CD4-positive, CD25-positive, alpha-beta regulatory T cell (primary cell): ENCODE data around the gene PTAFR. TPM values are rescaled to one million over a fixed set of nuclear protein-coding genes. Genes with fewer than 3 reads are reported as not detected.

Source experiments
- ATAC-seq, 2 donors: fragments of 150-1000 bp; cut with Tn5 transposase; one replicate each; pipeline ENCODE4 v1.10.0; 2021; ENCODE audit warnings: low read depth in 2 of 2, moderate number of reproducible peaks in 2 of 2, moderate library complexity in 1 of 2
- DNase-seq, 3 donors: peaks; one replicate each; pipeline versions ENCODE4 v3.0.0 to v3.0.0-alpha.2; 2012 to 2022; ENCODE audit warnings: mixed read lengths in 1 of 3
- H3K27ac ChIP-seq: one replicate; pipeline ENCODE4 v1.7.0; 2013; ENCODE audit warnings: mild to moderate bottlenecking, low read length; ENCODE audit not compliant: insufficient read depth, poor library complexity, severe bottlenecking
- H3K27me3 ChIP-seq: one replicate; pipeline ENCODE4 v1.7.0; 2013; ENCODE audit warnings: low read length; ENCODE audit not compliant: control insufficient read depth, insufficient read depth
- H3K36me3 ChIP-seq: one replicate; pipeline ENCODE4 v1.7.0; 2013; ENCODE audit warnings: mild to moderate bottlenecking, low read length, moderate library complexity; ENCODE audit not compliant: control insufficient read depth, insufficient read depth
- H3K4me1 ChIP-seq: 2 replicates; pipeline ENCODE4 v1.7.0; 2013; ENCODE audit warnings: mild to moderate bottlenecking, low read length; ENCODE audit not compliant: insufficient read depth, control insufficient read depth, poor library complexity, severe bottlenecking
- H3K4me3 ChIP-seq: one replicate; pipeline ENCODE4 v1.7.0; 2013; ENCODE audit warnings: low read depth, mild to moderate bottlenecking, low read length, moderate library complexity
- H3K9me3 ChIP-seq, 2 experiments: 1 replicate in 1 of 2; 2 replicates in 1 of 2; pipeline ENCODE4 v1.7.0; 2013; ENCODE audit warnings: low read length in 2 of 2, mild to moderate bottlenecking in 1 of 2, moderate library complexity in 1 of 2; ENCODE audit not compliant: control insufficient read depth in 2 of 2
- H3K27ac Mint-ChIP-seq, 3 donors: one replicate each; pipeline ENCODE4 v1.8.0; 2020 to 2022; ENCODE audit warnings: mild to moderate bottlenecking in 3 of 3, mixed read lengths in 3 of 3, moderate library complexity in 2 of 3
- H3K27me3 Mint-ChIP-seq: one replicate; pipeline ENCODE4 v1.8.0; 2022; ENCODE audit warnings: mild to moderate bottlenecking, mixed read lengths
- H3K36me3 Mint-ChIP-seq: one replicate; pipeline ENCODE4 v1.8.0; 2020; ENCODE audit warnings: mixed read lengths
- H3K4me1 Mint-ChIP-seq, 4 donors: one replicate each; pipeline ENCODE4 v1.8.0; 2020 to 2022; ENCODE audit warnings: mixed read lengths in 4 of 4, mild to moderate bottlenecking in 1 of 4
- H3K4me3 Mint-ChIP-seq, 4 donors: one replicate each; pipeline ENCODE4 v1.8.0; 2020 to 2022; ENCODE audit warnings: mild to moderate bottlenecking in 4 of 4, mixed read lengths in 4 of 4, moderate library complexity in 3 of 4
- H3K9me3 Mint-ChIP-seq, 7 donors: one replicate each; pipeline ENCODE4 v1.8.0; 2020 to 2022; ENCODE audit warnings: mixed read lengths in 7 of 7, mild to moderate bottlenecking in 3 of 7, moderate library complexity in 2 of 7
- polyA plus RNA-seq, 4 donors: library from polyadenylated mRNA; unstranded; fragments of 300-500 nt; fragmentation: Illumina TruSeq; gene quantifications; one replicate each; pipeline ENCODE4 v1.2.3, GENCODE V29; 2021
- total RNA-seq: library from RNA; stranded (reverse); gene quantifications from one replicate; pipeline ENCODE4 v1.2.3, GENCODE V29; 2022

Gene PTAFR
- total and polyA plus RNA-seq, 5 donors from 2014 or later = 0.15 to 0.84 (median 0.50) TPM

DNA sequence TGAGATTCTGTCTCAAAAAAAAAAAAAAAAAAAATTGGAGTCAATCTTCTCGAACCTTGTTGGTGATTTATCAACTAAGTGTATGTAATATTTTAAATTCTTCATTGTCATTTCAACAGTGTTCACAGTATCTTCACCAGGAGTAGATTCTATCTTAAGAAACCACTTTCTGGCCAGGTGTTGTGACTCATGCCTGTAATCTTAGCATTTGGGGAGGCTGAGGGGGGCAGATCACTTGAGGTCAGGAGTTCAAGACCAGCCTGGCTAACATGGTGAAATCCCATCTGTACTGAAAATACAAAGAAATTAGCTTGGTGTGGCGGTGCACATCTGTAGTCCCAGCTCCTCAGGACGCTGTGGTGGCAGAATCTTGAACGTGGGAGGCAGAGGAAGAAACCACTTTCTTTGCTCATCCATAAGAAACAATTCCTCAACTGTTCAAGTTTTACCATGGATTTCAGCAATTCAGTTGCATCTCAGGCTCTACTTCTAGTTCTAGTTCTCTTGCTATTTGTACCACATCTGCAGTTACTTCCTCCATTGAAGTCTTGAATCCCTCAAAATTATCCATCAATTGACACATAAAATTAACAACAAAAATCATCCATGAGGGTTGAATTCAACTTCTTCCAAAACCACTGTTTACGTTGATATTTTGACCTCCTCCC lies 57.7 kb downstream of the PTAFR start:
- Histone ChIP-seq H3K36me3 (no peaks in the 10 kb centered on the region), H3K4me1 (peaks cover 6% of the 10 kb centered on the region), H3K27me3 (no peaks in the 10 kb centered on the region), H3K4me3 (no peak overlapping the region), H3K9me3 (no peaks in the 10 kb centered on the region), H3K27ac (no peak overlapping the region)
- Mint-ChIP-seq H3K9me3 (peaks cover 0 to 3% (median 0%) of the 10 kb centered on the region in 7 donors), H3K4me1 (peaks cover 5 to 7% (median 7%) of the 10 kb centered on the region in 4 donors), H3K27ac (no peak overlapping the region), H3K36me3 (no peaks in the 10 kb centered on the region), H3K27me3 (peaks cover 5% of the 10 kb centered on the region), H3K4me3 (no peak overlapping the region)
- DNase-seq (no peak), ATAC-seq (no peak)

DNA sequence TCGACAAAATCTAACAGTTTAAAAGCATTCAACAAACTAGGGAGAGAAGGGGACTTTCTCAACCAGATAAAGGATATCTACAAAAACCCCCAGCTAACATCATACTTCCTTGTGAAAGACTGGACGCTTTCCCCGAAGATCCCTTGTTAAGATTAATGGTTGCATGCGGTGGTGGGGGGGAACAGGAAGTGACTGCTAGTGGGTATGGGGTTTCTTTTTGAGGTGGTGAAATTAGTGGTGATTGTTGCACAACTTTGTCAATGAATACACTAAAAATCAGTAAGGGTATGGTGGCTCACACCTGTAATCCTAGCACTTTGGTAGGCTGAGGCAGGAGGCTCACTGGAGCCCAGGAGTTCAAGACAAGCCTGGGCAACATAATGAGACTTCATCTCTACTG lies 61.2 kb downstream of the PTAFR start:
- Mint-ChIP-seq H3K4me1 (peaks cover 5 to 13% (median 8%) of the 10 kb centered on the region in 4 donors), H3K27ac (peak overlapping the region in 2 of 3 donors; percentile 2 to 53), H3K27me3 (peaks cover 15% of the 10 kb centered on the region), H3K36me3 (no peaks in the 10 kb centered on the region), H3K9me3 (no peaks in the 10 kb centered on the region), H3K4me3 (peak overlapping the region in 1 of 4 donors; percentile 47)
- no peak for ATAC-seq
- Histone ChIP-seq H3K9me3 (no peaks in the 10 kb centered on the region), H3K27ac (no peak overlapping the region), H3K4me3 (no peak overlapping the region), H3K27me3 (no peaks in the 10 kb centered on the region), H3K4me1 (peaks cover 6% of the 10 kb centered on the region), H3K36me3 (no peaks in the 10 kb centered on the region)
- peak in 2 of 3 donors; percentile 9 to 45 for DNase-seq

DNA sequence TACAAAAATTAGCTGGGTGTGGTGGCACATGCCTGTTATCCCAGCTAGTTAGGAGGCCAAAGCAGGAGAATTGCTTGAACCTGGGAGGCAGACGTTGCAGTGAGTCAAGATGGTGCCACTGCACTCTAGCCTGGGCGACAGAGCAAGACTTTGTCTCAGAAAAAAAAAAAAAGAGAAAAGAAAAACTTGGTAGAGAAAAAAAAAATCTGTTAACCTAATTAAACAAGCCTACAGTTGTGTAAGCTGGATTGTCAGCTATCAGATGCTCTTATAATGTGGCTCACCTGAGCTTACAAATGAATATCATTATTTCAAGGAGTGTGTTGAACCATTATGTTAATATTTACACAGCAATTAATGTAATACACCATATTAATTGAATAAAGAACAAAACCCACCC lies 61.6 kb downstream of the PTAFR start:
- Mint-ChIP-seq H3K9me3 (no peaks in the 10 kb centered on the region), H3K4me1 (peaks cover 5 to 13% (median 8%) of the 10 kb centered on the region in 4 donors), H3K27ac (no peak overlapping the region), H3K36me3 (no peaks in the 10 kb centered on the region), H3K27me3 (peaks cover 14% of the 10 kb centered on the region), H3K4me3 (no peak overlapping the region)
- DNase-seq = no peak
- Histone ChIP-seq H3K9me3 (no peaks in the 10 kb centered on the region), H3K4me1 (peaks cover 6% of the 10 kb centered on the region), H3K27me3 (no peaks in the 10 kb centered on the region), H3K36me3 (no peaks in the 10 kb centered on the region), H3K4me3 (no peak overlapping the region), H3K27ac (no peak overlapping the region)
- no peak for ATAC-seq

DNA sequence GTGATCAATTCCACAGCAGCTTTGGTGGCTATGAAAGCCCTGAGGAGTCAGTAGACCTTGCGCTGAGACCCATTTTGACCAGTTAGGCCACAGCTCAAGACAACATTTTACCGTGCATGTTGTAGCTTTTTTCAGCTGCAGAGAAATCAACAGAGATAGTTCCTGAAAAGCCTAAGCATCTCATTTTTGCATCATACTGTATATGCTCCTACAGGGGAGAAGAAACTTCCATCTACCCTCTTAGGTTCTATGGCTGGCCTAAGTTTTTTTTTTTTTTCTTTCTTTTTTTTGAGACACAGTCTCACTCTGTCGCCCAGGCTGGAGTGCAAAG lies 63.3 kb downstream of the PTAFR start:
- no peak overlapping the region for H3K4me3 Mint-ChIP-seq
- Histone ChIP-seq H3K9me3 (no peaks in the 10 kb centered on the region), H3K36me3 (no peaks in the 10 kb centered on the region), H3K4me3 (no peak overlapping the region), H3K27ac (no peak overlapping the region), H3K4me1 (peaks cover 6% of the 10 kb centered on the region), H3K27me3 (no peaks in the 10 kb centered on the region)
- no peak for ATAC-seq
- no peak for DNase-seq
- H3K4me1 Mint-ChIP-seq = peaks cover 5 to 13% (median 8%) of the 10 kb centered on the region in 4 donors
- no peaks in the 10 kb centered on the region for H3K36me3 Mint-ChIP-seq
- no peak overlapping the region for H3K27ac Mint-ChIP-seq
- peaks cover 10% of the 10 kb centered on the region for H3K27me3 Mint-ChIP-seq
- no peaks in the 10 kb centered on the region for H3K9me3 Mint-ChIP-seq

DNA sequence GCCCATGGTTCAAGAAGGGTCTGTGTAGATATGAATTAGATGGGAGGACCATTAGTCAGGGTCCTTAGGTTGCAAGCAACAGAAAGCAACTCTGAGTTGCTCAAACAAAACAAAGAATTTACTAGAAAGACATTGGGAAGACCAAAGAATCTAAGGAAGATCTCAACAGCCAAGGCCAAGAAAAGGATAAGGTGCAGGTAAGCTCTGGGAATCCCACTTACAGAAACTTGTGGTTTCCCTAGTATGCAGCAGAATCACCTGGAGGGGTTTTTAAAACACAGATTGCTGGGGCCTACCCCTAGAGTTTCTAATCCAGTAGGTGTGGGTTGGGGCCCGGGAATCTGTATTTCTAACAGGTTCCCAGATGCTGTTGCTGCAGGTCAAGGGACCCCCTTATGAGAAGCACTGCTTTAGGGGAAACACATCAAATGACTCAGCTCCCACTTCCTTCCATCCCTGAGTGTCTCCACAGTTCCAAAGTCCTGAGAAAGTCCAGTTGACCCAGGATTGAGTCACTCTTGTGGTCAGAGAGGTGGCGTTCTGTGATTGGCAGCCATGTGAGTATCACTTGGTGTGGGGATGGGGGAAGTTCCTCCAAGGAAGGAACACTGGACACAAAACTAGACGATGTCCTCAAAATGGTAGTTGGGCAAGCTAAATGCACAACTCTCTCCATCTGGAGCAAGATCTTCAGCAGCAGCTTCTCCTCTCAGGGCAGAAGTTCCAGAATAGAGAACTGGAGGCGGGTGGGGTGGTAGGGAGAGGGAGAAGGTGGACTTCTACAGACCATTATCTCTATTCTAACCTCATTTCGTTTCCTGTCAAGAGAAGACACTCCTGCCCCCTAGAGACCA lies 63.9 kb downstream of the PTAFR start:
- ATAC-seq (peak; percentile 39), DNase-seq (peak in 1 of 3 donors; percentile 32)
- H3K9me3 Mint-ChIP-seq = no peaks in the 10 kb centered on the region
- H3K27ac ChIP-seq = no peak overlapping the region
- no peaks in the 10 kb centered on the region for H3K9me3 ChIP-seq
- H3K27ac Mint-ChIP-seq = no peak overlapping the region
- no peaks in the 10 kb centered on the region for H3K27me3 ChIP-seq
- no peaks in the 10 kb centered on the region for H3K36me3 ChIP-seq
- H3K4me1 Mint-ChIP-seq = peaks cover 5 to 13% (median 8%) of the 10 kb centered on the region in 4 donors
- H3K4me3 Mint-ChIP-seq = no peak overlapping the region
- H3K4me1 ChIP-seq = peaks cover 6% of the 10 kb centered on the region
- no peak overlapping the region for H3K4me3 ChIP-seq
- H3K36me3 Mint-ChIP-seq = no peaks in the 10 kb centered on the region
- peaks cover 10% of the 10 kb centered on the region for H3K27me3 Mint-ChIP-seq

DNA sequence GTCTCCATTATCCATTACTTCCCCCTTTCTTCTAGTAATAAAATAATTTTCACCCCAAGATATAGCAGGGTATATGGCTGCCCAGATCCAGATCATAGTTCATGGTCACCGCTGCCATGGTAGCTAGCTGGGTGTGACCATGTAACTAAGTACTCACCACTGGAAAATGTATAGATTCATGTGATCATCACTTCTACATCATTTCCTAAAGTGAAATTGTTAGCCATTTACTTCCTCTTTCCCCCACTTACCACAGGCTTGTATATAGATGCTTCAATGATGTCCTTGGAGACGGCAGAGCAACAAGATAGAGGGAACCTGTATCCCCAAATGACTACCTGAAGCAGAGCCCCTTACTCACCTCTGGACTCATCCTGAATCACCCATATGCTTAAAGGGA lies 65.3 kb downstream of the PTAFR start:
- no peaks in the 10 kb centered on the region for H3K36me3 ChIP-seq
- no peak overlapping the region for H3K27ac ChIP-seq
- H3K27me3 ChIP-seq = no peaks in the 10 kb centered on the region
- H3K4me1 ChIP-seq = peaks cover 6% of the 10 kb centered on the region
- peaks cover 10% of the 10 kb centered on the region for H3K27me3 Mint-ChIP-seq
- peaks cover 5 to 13% (median 8%) of the 10 kb centered on the region in 4 donors for H3K4me1 Mint-ChIP-seq
- no peaks in the 10 kb centered on the region for H3K9me3 ChIP-seq
- no peak overlapping the region for H3K4me3 ChIP-seq
- ATAC-seq (no peak), DNase-seq (no peak)
- no peak overlapping the region for H3K27ac Mint-ChIP-seq
- H3K4me3 Mint-ChIP-seq = no peak overlapping the region
- no peaks in the 10 kb centered on the region for H3K9me3 Mint-ChIP-seq
- H3K36me3 Mint-ChIP-seq = no peaks in the 10 kb centered on the region

DNA sequence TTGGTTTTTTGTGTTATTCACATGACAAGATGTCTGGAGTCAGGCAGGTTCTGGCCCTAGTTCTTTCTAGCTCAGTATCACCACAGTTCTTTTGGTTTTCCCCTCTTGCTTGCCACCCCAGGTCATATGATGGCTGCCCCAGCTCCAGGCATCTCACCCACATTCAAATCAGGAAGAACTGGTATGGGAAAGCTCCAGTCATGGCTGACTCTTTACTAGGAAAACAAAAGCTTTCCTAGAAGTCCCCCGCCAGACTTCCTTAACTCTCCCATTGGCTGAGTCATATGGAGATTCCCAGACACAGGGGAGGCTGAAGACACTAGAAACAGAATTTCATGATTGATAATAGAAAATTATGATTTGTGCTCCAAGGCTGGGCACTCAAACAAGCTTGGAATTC lies 65.9 kb downstream of the PTAFR start:
- Mint-ChIP-seq H3K27ac (no peak overlapping the region), H3K4me1 (peaks cover 5 to 13% (median 8%) of the 10 kb centered on the region in 4 donors), H3K27me3 (peaks cover 10% of the 10 kb centered on the region), H3K4me3 (no peak overlapping the region), H3K36me3 (no peaks in the 10 kb centered on the region), H3K9me3 (no peaks in the 10 kb centered on the region)
- no peaks in the 10 kb centered on the region for H3K36me3 ChIP-seq
- ATAC-seq (no peak), DNase-seq (no peak)
- H3K4me3 ChIP-seq = no peak overlapping the region
- H3K4me1 ChIP-seq = peaks cover 6% of the 10 kb centered on the region
- H3K27me3 ChIP-seq = no peaks in the 10 kb centered on the region
- no peak overlapping the region for H3K27ac ChIP-seq
- H3K9me3 ChIP-seq = no peaks in the 10 kb centered on the region
